Endometrium (tissue), 2 donors: ENCODE results near the gene TRABD.

Experiments
- FAIRE-seq: peaks from 2 replicates; lab custom pipeline; 2012; peaks lifted over from hg19 to GRCh38; lab: Jason Lieb, UNC
- donor health status: control.
- donor health status: control.

The TRABD gene

DNA sequence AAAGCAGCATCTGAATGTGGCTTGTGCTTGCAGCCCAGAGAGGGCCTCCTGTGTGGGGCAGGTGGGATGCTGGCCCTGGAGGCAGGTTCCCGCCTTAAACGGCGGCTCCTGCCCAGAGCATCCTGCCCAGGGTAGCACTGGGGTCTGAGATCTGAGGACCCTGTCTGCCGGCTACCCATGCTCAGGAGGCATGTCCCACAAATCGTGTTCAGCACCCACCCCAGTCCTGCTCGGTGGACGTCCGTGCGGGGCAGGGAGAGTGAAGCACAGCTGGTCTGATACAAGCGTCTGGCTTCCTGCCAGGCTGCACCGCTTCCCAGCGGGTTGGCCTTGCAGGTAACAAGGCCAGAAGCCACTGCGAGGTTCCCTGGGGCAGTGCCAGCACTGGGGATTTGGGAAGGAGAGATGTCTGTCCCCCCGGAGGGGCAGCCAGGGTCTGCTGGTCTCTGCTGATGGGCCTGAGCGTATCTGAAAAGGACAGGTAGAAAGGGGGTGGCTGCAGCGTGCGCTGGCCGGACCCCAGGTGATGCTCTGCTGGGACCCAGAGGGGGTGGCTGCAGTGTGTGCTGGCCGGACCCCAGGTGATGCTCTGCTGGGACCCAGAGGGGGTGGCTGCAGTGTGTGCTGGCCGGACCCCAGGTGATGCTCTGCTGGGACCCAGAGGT lies 3.6 kb downstream of the TRABD start:
- no peak for FAIRE-seq

DNA sequence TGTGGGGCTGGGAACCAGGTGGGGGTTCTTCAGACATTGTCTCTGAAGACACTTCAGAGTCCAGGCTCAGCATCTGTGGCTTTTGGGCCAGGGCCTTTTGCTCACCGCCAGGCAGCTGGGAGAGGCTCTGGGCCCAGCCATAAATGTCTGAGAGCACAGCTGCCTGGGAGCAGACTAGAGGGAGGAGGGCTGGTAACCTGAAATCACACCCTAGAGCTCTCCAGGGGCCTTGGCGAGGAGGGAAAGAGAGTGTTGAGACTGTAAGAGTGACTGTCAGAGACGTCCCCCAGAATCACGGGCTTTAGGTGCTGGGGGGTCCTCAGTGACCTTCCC lies 4.1 kb downstream of the TRABD start:
- FAIRE-seq, result no peak

DNA sequence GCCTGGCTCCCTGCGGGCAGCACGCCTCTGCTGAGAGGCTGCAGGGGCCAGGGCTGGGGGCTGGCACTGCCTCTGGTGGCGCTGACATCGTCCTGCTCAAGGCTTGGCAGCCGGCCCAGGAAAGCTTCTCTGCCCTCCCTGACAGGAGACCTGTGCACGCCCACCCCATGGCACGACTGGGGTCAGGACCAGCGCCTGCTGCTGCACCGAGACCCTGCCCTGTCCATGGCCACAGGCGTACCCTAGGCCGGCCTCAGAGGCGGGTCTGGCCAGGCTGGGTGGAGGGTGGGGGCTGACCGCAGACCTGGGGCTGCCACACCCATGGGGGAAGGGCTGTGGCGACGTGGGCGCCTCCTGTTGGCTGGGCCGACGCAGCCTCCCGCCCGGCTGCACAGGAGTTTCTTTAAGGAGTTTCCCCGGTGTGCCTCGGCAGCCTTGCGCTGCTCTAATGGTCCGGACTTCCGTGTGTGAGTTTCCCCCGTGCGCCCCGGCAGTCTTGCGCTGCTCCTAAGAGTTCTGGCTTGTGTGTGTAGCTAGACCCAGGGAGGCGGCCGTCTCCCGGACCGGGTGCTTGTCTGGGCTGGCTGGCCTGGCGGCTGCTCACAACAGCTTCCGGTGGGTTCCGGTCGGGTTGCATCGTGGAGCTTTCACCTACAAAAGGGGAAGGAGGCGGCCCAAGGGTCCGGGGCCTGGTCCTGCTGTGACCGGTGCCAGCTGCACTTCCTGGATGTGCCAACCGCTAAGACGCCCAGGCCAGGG lies 4.6 kb downstream of the TRABD start:
- FAIRE-seq, result no peak

DNA sequence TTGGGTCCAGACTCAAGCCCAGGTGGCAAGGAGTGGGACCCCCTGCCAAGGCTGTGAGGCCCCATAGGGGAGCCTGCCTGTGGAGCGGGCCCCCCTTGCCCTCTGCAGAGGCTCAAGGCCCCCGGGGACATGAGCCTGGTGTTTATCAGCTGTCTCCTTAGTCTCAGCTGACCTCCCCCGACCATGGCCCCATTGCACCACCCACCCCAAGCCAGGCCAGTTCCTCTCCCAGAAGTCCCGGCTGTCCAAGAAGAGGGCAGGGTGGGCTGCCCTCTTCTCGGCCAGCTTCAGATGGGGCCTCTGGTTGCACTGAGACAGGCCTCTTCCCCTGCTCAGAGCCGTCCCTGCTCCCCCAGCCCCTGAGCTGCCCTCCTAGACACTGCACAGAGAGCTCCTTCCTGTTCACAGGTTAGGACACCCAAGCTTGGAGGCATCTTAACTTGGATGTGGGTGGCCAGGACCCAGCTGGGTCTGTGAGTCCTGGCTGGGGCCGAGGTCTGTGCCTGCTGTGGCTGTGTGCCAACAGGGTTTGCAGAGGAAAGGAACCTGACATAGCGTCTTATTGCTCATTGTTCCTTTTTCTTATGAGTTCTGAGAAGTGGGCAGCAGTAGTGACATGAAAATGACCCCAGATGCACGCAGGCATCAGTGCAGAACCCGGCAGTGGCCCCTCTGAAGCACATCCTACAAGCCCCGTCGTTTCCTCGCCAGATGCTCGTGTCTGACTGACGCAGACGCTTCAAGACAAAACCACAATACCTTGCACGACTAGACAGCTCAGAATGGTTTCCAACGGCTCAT lies 5.4 kb downstream of the TRABD start:
- FAIRE-seq, result no peak

DNA sequence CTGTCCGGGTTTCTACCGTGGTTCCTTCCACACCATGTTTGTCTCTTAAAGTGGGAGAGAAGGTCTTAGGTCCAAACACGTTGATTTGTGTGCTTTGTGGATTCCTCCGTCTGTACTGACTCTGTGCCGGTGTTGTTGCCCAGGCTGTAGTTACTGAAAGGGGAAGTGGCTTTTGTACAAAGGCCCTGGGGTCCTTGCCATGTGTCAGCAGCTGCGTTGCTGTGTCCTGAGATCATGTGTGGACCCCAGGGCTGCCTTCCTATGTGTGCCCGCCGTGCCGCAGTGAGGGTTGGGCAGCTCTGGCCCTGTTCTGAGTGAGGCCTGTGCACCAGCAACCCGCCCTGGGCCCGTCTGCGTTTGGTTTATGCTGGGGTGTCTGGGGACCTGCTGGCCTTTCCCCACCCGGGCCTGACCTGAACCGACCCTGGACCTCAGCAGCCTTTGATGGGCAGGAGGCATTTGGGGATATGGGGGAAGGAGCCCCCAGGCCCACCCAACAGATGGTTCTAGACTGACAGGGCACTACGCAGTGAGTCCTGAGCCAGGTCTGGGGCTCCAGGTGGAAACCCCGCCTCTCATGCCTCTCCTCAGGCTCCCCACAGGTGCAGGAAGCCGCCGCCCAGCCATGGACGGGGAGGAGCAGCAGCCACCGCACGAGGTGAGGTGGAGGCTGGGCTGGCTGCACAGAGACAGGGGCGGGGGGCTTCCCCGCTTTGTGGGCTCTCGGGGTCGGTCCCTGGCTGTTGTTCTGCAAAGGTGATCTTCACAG lies 6.9 kb downstream of the TRABD start:
- FAIRE-seq, result no peak

DNA sequence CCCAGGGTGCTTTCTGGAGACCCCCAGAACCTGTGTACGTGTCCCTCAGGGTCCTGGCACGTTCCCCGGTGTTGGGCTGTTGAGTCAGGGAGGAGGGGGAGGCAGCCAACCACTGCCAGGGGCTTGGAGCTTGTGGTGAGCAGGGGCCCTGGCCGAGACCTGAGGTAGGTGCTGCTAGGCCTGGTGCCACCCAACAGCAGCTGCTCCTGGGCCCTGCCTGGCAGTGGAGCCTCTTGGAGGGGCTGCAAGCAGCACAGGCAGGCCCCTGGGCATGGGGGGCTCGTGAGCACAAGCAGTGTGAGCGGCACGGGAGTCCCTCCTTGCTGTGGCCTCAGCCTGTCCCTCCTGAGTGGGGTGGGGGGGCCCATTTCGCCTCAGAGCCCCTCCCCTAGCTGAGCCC lies 7.9 kb downstream of the TRABD start:
- FAIRE-seq, result no peak

DNA sequence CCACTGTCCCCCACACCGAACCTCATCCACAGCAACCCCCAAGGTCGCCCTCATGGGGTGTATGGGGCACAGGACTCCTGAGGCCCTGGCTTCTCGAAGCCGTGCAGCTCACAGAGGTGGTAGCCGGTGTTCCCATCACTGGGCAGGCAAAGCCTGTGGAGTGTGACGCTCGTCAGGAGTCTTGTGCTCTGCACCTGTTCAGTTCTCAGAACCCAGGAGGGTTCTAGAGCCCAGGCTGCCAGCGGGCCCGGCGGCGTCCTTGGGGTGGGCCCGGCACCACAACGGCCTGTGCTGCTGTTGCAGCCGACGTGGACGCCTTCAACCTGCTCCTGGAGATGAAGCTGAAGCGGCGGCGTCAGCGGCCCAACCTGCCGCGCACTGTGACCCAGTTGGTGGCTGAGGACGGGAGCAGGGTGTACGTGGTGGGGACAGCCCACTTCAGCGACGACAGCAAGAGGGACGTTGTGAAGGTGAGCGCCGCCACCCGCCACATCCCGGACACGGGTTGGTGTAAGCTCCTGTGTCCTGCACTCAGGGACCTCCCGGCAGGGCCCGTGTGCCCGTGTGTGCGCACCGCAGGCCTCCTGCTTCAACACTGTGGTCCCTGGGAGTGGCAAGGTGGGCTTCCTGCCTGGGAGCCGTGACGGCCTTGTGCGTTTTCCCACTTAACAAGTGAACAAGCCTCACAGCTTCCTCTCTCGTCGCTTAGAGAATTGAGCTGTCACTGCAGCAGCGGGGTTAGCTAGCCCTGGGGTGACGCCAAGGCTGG lies 8.5 kb downstream of the TRABD start:
- no peak for FAIRE-seq

DNA sequence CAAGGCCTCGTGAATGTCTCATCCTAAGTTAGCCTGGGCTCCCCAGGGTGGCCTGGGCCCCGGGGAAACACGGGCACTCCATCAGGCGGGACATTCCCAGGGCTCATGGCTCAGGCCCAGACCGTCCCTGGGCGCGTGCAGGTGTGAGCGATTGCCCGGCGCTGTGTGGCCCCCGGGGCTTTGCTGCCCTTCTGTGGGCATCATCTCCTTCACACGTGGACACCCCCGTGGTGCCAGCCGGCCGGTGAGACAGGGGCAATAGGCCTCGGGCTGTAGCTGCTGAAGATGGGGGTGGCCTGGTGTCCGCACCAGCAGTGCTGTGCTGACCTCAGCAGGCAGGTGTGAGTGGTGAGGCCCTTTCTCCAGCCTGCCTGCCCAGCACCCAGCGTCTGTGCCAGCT lies 10.5 kb downstream of the TRABD start:
- no peak for FAIRE-seq

DNA sequence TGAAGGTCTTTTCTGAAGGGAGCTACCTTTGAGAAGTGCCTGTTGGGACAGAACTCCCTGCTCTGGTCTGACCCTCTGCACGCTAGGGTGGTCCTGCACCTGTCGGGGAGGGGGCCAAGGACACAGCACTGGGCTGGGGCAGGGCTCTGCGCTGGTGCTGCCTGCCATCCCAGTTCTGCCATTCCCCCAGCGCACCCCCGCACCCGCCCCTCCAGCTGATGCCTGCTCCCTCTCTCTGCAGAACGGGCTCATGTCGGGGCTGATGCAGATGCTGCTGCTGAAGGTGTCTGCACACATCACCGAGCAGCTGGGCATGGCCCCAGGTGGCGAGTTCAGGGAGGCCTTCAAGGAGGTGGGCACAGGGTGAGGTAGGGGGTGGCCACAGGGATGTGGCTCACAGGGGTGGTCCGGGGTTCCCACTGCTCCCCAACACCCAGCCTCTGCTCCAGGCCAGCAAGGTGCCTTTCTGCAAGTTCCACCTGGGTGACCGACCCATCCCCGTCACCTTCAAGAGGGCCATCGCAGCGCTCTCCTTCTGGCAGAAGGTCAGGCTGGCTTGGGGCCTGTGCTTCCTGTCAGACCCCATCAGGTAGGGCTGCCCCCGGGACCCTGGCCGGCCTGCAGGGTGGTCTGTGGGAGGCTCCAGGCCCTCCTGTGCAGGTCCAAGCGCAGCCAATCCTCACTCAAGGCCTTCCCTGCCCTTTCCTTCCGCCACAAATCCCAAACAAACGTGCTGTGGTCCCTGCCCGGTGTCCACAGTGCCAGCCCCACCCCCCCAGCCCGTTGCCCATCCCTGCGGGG lies 11.5 kb downstream of the TRABD start:
- no peak for FAIRE-seq

DNA sequence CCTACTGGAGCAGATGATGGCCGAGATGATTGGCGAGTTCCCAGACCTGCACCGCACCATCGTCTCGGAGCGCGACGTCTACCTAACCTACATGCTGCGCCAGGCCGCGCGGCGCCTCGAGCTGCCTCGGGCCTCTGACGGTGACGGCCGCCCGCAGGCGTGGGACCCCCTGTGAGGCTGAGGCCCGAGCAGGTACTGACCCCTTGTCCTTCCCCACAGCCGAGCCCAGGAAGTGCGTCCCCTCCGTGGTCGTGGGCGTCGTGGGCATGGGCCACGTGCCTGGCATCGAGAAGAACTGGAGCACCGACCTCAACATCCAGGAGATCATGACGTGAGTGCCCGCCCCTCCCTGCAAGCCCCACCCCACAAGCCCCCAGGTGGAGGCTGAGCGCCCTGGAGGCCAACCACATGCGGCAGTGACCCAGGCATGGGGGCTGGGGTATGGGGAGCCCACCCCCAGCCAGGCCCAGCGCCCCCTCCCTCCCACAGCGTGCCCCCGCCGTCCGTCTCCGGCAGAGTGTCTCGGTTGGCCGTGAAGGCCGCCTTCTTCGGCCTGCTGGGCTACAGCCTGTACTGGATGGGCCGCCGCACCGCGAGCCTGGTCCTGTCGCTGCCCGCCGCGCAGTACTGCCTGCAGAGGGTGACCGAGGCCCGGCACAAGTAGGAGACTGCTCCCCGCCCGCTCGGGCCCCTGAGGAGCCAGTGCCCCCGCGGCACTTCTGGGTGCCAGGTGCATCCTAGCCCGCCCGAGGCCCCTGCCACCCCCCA lies 12.3 kb downstream of the TRABD start:
- FAIRE-seq, result no peak

DNA sequence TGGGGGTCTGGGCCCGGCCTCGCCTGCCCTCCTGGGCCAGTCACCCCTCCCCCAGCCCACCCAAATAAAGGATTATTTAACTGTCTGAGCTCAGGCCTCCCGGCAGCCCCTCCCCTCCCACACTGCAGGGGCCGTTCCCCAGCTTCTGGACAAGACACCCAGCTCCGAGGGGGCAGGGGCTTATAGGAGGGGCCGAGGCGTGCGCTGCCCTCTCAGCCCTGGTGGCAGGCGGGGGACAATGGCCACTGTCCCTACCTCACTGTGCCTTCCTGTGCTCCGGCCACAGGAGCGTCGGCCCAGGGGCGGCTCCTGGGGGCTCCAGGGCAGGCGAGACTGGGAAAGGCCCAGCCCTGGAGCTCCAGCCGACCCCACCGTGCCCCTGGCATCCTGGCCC lies 12.9 kb downstream of the TRABD start:
- no peak for FAIRE-seq

DNA sequence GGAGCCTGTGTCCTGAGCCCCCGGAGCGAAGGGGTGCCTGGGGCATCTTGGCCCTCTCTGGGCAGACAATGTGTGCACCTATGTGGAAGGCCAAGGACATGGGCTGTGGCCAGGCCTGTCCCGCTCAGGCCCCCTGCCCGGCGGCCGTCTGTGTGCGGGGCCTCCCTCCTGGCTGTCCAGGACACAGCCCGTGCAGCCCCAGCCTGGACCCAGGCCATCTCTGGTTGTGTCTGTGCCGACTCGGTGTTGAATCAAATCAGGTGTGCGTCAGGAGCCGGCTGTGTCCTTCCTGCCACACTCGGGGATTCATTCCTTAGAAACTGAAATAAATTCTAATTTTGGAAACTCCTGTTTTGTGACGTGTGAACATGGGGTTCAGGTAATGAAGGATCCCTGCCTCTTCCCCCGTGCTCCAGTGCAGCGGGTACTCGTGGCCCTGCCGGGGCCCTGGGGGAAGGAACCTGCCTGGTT lies 13.6 kb downstream of the TRABD start:
- no peak for FAIRE-seq

DNA sequence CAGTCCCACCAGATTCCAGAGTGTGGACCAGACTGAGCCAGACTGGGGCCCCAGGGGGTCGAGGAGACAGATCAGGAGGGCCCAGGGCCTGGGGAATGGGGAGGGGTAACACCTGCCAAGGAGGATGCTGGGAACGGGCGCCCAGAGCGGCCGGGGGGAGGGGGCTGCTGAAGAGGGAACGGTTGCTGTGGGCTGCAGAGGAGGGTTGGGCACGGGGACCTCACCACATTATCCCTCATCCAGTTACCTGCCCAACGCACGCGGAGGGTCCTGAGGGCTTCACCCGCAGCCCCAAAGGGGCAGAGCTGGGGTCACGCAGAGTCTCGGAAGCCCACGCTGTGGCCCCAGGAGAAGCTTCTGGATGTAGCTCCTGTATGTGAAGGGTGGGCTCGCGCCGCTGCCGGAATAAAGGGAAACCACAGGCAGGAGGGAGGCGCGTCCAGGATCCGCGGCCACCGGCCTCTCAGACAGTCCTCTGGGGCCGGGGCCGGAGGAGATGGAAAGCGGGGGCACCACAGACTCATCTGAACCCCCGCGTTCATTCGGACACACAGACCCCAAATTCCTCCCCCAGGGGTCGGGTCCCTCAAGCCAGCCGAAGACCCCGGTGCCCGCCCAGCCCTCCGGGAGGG lies 14.2 kb downstream of the TRABD start:
- FAIRE-seq, result no peak

DNA sequence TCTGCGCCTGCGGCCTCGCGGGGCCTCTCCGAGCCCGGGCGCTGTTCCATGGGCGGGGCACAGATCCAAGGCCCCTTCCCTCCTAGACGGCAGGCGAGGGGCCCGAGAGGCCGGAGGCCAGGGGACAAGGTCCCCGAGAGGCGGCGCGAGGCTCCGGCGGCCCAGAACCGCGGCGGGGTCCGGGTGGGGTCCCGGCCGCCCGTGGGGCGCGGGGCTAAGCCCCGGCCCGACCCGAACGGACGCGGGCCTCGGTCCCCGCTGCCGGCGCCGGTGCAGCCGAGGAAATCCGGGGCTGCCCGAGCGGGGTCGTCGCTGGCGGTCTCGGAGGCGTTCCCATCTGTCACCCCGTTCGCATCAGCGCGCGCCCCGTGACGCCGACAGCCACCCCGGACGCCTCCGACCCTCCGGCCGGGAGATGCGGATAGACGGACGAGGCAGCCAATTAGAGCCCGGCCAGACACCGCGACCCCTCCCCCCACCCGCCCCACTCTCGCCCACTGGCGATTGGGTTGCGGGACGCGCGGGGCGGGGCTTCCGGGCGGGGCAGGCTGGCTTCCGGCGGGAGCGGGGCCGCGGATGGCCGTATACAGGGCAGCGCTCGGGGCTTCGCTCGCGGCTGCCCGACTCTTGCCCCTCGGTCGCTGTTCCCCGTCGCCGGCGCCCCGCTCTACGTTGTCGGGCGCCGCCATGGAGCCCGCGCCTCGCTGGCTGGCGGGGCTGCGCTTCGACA lies 14.9 kb downstream of the TRABD start, which contains the start of gene SELENOO:
SELENOO (plus strand) TSS at position 551 of the 730 bp plus-strand sequence; CDS start at position 577, 26 bp downstream.
- FAIRE-seq, result no peak

DNA sequence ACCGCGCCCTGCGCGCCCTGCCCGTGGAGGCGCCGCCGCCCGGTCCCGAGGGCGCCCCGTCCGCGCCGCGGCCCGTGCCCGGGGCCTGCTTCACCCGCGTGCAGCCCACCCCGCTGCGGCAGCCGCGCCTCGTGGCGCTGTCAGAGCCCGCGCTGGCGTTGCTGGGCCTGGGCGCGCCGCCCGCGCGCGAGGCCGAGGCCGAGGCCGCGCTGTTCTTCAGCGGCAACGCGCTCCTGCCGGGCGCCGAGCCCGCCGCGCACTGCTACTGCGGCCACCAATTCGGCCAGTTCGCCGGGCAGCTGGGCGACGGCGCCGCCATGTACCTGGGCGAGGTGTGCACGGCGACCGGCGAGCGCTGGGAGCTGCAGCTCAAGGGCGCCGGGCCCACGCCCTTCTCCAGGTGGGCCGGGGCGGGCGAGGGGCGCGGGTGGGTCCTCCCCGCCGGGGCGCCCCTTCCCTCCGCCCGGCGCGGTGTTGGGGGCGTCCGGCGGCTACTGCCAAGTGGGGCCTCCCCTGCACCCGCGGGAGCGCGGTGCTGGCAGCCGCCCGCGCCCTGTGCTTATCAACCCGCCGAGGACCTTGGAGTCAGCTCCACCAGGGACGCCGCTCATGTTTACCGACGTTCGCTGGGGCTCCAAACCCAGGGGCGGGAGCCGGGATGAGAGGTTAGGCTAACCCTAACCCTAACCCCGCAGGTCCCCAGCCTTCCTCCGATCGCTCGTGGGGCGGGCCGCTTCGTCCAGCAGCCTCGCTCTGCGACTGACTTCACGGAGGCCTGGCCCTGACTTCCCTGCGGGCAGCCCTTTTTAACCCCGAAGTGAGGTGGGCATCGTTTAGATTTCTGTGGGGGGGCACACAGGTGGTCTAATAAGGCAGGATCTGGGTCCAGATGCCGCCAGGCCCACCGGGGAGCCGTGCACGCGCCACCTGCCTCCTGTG lies 15.7 kb downstream of the TRABD start:
- FAIRE-seq, result no peak

DNA sequence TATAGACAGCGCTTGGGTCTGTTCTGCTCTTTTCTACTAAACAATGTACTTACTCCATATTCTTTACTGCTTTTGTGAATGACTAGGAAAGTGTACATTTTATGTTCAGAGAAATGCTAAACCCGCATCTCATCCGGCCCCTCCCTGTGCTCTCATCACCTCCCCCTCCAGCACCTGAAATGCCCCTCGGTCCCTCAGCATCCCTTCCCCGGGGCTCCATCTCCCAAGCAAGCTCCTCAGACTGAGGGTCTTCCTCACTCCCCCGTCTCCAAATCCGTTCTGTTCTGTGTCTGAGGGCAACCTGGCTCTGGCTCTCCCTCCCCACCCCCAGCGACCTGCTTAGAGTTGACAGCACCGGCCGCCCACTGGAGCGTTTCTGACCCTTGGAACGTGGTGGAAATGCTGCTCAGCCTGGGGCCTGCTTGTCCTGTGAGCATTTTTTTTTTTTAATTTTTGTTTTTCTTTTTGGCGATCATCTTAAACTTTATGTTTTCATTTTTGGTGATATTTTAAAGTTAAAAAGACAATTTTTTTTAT lies 16.5 kb downstream of the TRABD start:
- no peak for FAIRE-seq

DNA sequence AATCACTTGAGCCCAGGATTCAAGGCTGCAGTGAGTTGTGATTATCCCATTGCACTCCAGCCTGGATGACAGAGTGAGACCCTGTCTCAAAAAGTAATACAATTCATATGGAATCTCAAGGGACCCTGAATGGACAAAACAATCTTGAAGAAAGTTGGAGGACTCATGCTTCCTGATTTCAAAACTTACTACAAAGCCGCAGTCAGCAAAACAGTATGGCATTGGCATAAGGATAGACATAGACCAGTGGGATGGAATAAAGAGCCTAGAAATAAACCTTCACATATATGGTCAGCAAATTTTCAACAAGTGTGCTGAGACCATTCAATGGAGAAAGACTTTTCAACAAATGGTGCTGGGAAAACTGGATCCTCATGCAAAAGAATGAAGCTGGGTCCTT lies 17.6 kb downstream of the TRABD start:
- FAIRE-seq, result no peak
